ENCODE results near the gene NUP88. TPM values are rescaled to one million over a fixed set of nuclear protein-coding genes. Genes with fewer than 3 reads are reported as not detected.

The NUP88 gene
- total and polyA plus RNA-seq, 2 donors (not counting 3 experiments of a cell fraction or from before 2014, with no cell fraction given) = 52.5 to 95.8 TPM

DNA sequence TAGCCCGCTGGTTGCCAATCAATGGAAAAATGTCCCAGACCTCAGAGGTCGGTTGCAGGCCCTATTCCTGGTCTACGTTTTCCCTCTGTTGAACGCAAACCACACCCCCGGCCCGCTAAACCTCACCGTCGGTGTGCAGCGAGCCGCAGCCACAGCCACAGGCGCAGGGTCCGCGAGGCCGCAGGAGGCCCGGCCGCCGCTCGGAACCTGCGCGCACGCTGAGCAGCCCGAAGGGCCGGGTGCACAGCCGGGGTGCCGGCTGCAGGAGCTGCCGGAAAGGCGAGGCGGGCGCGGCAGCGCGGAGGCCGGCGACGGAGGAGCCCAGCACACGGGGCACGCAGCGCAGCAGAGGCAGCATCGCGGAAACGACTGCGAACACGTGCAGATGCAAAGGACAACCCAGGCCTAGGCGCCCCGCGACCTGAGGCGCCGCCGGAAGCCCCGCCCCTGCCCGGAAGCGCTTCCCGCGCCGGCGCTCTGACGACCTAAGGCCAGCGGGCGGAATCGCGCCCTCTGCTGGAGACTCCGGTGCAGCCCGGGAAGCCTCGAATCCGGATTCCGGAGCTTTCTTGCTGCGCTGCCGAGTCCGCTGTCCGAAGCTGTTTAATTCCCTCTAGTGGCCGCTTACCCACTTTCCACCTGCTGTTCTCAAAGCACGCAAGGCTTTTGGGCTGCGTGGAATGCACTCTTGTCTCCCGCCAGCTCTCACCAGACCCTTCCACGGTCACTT lies 19.4 kb upstream of the NUP88 start, which contains the start of gene C1QBP:
Gene C1QBP (minus strand): TSS at position 440 of the 730 bp plus-strand sequence. CDS start 82 bp downstream, at position 358.
- intact Hi-C loops (cut with micrococcal nuclease) (loop anchor here (1.0 to 2.0 kb wide), 4 partner anchors 20 to 242 kb away; partner anchors contain the start of genes DHX33 and NUP88), dilution Hi-C loops (cut with MboI; ENCODE audit: extremely low pct_ligation_motif_present, low sequenced_read_pairs) (no loop called here)
- ChIA-PET POLR2A (interaction anchor here (0.6 to 1.4 kb wide), 4 partner anchors 20 to 247 kb away, joined by 3 to 9 read pairs (median 4); partner anchors contain the start of genes NUP88 and ZNF594), CTCF (interaction anchor here (0.6 to 3.3 kb wide), 51 partner anchors 9 to 1188 kb away, joined by 3 to 43 read pairs (median 4); partner anchors contain the start of genes DERL2, DHX33, MIS12 and NUP88)
- Histone ChIP-seq H3K79me2 (ENCODE audit: control insufficient read depth, insufficient read depth, low read length) (peaks cover 28% of the 10 kb centered on the region), H3K36me3 (ENCODE audit: control insufficient read depth in 2 of 2, extremely low read depth in 1 of 2, insufficient read depth in 2 of 2, low read length in 2 of 2) (peaks cover 12 to 17% of the 10 kb centered on the region in 2 experiments), H3K4me3 (replicated peaks in 1 of 3; ENCODE audit: insufficient read depth in 1 of 3, low read depth in 1 of 3, low read length in 3 of 3) (peak within 1 kb of the TSS; percentile 64 to 94 (median 68)), H3K9me3 (replicated peaks; ENCODE audit: control insufficient read depth, insufficient read depth, low read length) (no peaks in the 10 kb centered on the region), H3K4me2 (ENCODE audit: insufficient read depth, low read length) (peak within 1 kb of the TSS; percentile 97), H3K4me1 (ENCODE audit: control insufficient read depth, extremely low read depth, insufficient read depth, low read length) (peaks cover 17% of the 10 kb centered on the region), H3K27me3 (ENCODE audit: control insufficient read depth in 2 of 2, insufficient read depth in 2 of 2, low read length in 2 of 2) (no peaks in the 10 kb centered on the region), H3K9ac (replicated peaks; ENCODE audit: extremely low read depth, insufficient read depth, low read length) (peak within 1 kb of the TSS; percentile 64), H3K27ac (ENCODE audit: insufficient read depth, low read depth, low read length) (peak within 1 kb of the TSS; percentile 47), H4K20me1 (replicated peaks; ENCODE audit: control insufficient read depth, extremely low read depth, insufficient read depth, low read length) (no peaks in the 10 kb centered on the region), H3K9me1 (replicated peaks; ENCODE audit: control insufficient read depth, extremely low read depth, insufficient read depth, low read length) (no peaks in the 10 kb centered on the region), H2AFZ (ENCODE audit: low read depth, low read length) (peak within 1 kb of the TSS; percentile 73)
- DNase-seq (ENCODE audit: low read depth, low spot score) (peak; percentile 96), FAIRE-seq (peak; percentile 98)
- TSS peak; percentile 55 for BruUV-seq (replicated peaks)
- TF ChIP-seq POLR2AphosphoS5 (IDR thresholded peaks at IDR 0.05; ENCODE audit: insufficient read depth, low read depth, low read length) (peak; percentile 98), JUN (IDR thresholded peaks at IDR 0.05; ENCODE audit: borderline replicate concordance, insufficient read depth, insufficient read length, low read depth) (no peak), GATA2 (IDR thresholded peaks at IDR 0.05; ENCODE audit: insufficient read depth, insufficient read length, low read depth, low read length) (no peak), POLR2A (IDR thresholded peaks at IDR 0.05; ENCODE audit: low read depth, low read length) (peak; percentile 91), MYC (IDR thresholded peaks at IDR 0.05; ENCODE audit: low read depth, low read length) (peak; percentile 93), FOS (IDR thresholded peaks at IDR 0.05; ENCODE audit: borderline replicate concordance, insufficient read depth, low read length) (peak; percentile 2), EZH2 (IDR thresholded peaks at IDR 0.05; ENCODE audit: borderline replicate concordance, low read depth, low read length, severe bottlenecking) (no peak)
- TF ChIP-seq, protein P1, sequence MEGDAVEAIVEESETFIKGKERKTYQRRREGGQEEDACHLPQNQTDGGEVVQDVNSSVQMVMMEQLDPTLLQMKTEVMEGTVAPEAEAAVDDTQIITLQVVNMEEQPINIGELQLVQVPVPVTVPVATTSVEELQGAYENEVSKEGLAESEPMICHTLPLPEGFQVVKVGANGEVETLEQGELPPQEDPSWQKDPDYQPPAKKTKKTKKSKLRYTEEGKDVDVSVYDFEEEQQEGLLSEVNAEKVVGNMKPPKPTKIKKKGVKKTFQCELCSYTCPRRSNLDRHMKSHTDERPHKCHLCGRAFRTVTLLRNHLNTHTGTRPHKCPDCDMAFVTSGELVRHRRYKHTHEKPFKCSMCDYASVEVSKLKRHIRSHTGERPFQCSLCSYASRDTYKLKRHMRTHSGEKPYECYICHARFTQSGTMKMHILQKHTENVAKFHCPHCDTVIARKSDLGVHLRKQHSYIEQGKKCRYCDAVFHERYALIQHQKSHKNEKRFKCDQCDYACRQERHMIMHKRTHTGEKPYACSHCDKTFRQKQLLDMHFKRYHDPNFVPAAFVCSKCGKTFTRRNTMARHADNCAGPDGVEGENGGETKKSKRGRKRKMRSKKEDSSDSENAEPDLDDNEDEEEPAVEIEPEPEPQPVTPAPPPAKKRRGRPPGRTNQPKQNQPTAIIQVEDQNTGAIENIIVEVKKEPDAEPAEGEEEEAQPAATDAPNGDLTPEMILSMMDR (IDR thresholded peaks at IDR 0.05; ENCODE audit: extremely low read depth in 1 of 2, insufficient read depth in 1 of 2, low read depth in 1 of 2, low read length in 2 of 2) = peak; percentile 99
- TF ChIP-seq, protein P2, sequence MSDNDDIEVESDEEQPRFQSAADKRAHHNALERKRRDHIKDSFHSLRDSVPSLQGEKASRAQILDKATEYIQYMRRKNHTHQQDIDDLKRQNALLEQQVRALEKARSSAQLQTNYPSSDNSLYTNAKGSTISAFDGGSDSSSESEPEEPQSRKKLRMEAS (IDR thresholded peaks at IDR 0.05; ENCODE audit: insufficient read depth, insufficient read length) = peak; percentile 61
